GM12878 (cell line): ENCODE results near the gene ADAMTS17. TPM values are rescaled to one million over a fixed set of nuclear protein-coding genes. Genes with fewer than 3 reads are reported as not detected.

ENCODE experiments used
- ATAC-seq: fragments of 200-7000 bp; cut with Tn5 transposase; 3 replicates; pipeline ENCODE4 v1.9.1; 2020; ENCODE audit warnings: mild to moderate bottlenecking, moderate library complexity
- BruUV-seq: library from RNA; stranded (reverse); fragments of 400-500 nt; replicated peaks from 2 replicates; lab custom pipeline; 2021; lab: Mats Ljungman, UMichigan
- CTCF ChIA-PET: fragments of 300-600 bp; sonication (Branson Sonifier 250); formaldehyde crosslinking; extraction: SDS; loops from one replicate; lab custom pipeline; 2021; ENCODE audit warnings: inconsistent platforms; lab: Yijun Ruan, JAX
- POLR2A ChIA-PET: fragments of 350-600 bp; formaldehyde crosslinking; extraction: SDS; loops from one replicate; lab custom pipeline; 2021; ENCODE audit warnings: inconsistent platforms; lab: Charles Lee
- RAD21 ChIA-PET: fragments of 300-600 bp; sonication (Branson Sonifier 250); formaldehyde crosslinking; loops from one replicate; lab custom pipeline; 2023; ENCODE audit warnings: antibody characterized with exemption; ENCODE audit not compliant: unreplicated experiment; lab: Charles Lee
- SMC1A ChIA-PET: fragments of 300-600 bp; sonication (Branson Sonifier 250); formaldehyde crosslinking; loops from one replicate; lab custom pipeline; 2023; ENCODE audit not compliant: unreplicated experiment, uncharacterized antibody; lab: Charles Lee
- DNase-seq: peaks from one replicate; pipeline ENCODE4 v3.0.0-alpha.2; 2011; ENCODE audit warnings: low read depth, low spot score
- FAIRE-seq: peaks from 3 replicates; lab custom pipeline; 2011; peaks lifted over from hg19 to GRCh38; lab: Jason Lieb, UNC
- H2AFZ ChIP-seq: 2 replicates; pipeline ENCODE4 v1.6.0; 2011; ENCODE audit warnings: low read depth, low read length, control low read depth; ENCODE audit not compliant: control insufficient read depth
- H3K27ac ChIP-seq: 2 replicates; pipeline ENCODE4 v1.5.1; 2011; ENCODE audit warnings: control low read depth; ENCODE audit not compliant: control insufficient read depth, insufficient read depth
- H3K27me3 ChIP-seq, 2 experiments: replicated peaks in 1 of 2; 2 replicates each; pipeline versions ENCODE4 v1.6.0 to v1.6.1; 2011; ENCODE audit warnings: low read length in 1 of 2; ENCODE audit not compliant: control insufficient read depth in 2 of 2, insufficient read depth in 2 of 2
- H3K36me3 ChIP-seq, 2 experiments: 2 replicates each; pipeline ENCODE4 v1.5.1; 2011; ENCODE audit warnings: low read length in 1 of 2; ENCODE audit not compliant: control insufficient read depth in 2 of 2, insufficient read depth in 2 of 2
- H3K4me1 ChIP-seq: 2 replicates; pipeline ENCODE4 v1.6.1; 2011; ENCODE audit warnings: mild to moderate bottlenecking, low read length, moderate library complexity, mixed read lengths; ENCODE audit not compliant: control insufficient read depth, insufficient read depth
- H3K4me2 ChIP-seq: 2 replicates; pipeline ENCODE4 v1.6.0; 2011; ENCODE audit warnings: control low read depth; ENCODE audit not compliant: control insufficient read depth, insufficient read depth
- H3K4me3 ChIP-seq: fragments of 200-600 bp; sonication (generic); 2 replicates; pipeline ENCODE4 v1.5.1; 2016
- H3K79me2 ChIP-seq: 2 replicates; pipeline ENCODE4 v1.6.0; 2011; ENCODE audit warnings: low read length; ENCODE audit not compliant: control insufficient read depth, insufficient read depth
- H3K9ac ChIP-seq: 2 replicates; pipeline ENCODE4 v1.8.0; 2011; ENCODE audit warnings: low read length, control low read depth, mixed read lengths; ENCODE audit not compliant: control insufficient read depth, insufficient read depth
- H3K9me3 ChIP-seq: replicated peaks from 3 replicates; pipeline ENCODE4 v1.5.1; 2011; ENCODE audit warnings: mild to moderate bottlenecking, low read length; ENCODE audit not compliant: control insufficient read depth, insufficient read depth
- H4K20me1 ChIP-seq: 2 replicates; pipeline ENCODE4 v1.6.0; 2011; ENCODE audit not compliant: control insufficient read depth, insufficient read depth
- BACH1 ChIP-seq: fragments of 450-650 bp; IDR thresholded peaks from 2 replicates; pipeline ENCODE4 v1.6.1; 2017; ENCODE audit warnings: mild to moderate bottlenecking, borderline replicate concordance
- CHD4 ChIP-seq: fragments of 200-600 bp; sonication (generic); IDR thresholded peaks from 2 replicates; pipeline ENCODE4 v1.6.1; 2016; ENCODE audit warnings: mild to moderate bottlenecking
- CUX1 ChIP-seq: IDR thresholded peaks from 2 replicates; pipeline ENCODE4 v1.6.1; 2012; ENCODE audit warnings: improper control_type of control experiment, low read depth, low read length; ENCODE audit not compliant: insufficient replicate concordance
- DPF2 ChIP-seq: fragments of 450-650 bp; IDR thresholded peaks from 2 replicates; pipeline ENCODE4 v1.6.1; 2017; ENCODE audit warnings: mild to moderate bottlenecking
- EP300 ChIP-seq, 2 experiments: fragments of 150-350 bp in 1 of 2; IDR thresholded peaks; 2 replicates each; pipeline ENCODE4 v1.6.1; 2011 to 2012; ENCODE audit warnings: low read depth in 2 of 2, low read length in 2 of 2, borderline replicate concordance in 1 of 2, improper control_type of control experiment in 1 of 2, inconsistent platforms in 1 of 2; ENCODE audit not compliant: control insufficient read depth in 1 of 2
- ETV6 ChIP-seq, 2 experiments: fragments of 450-650 bp in 1 of 2; IDR thresholded peaks in 1 of 2; conservative IDR thresholded peaks in 1 of 2; 2 replicates each; pipeline ENCODE4 v1.6.1; 2014; ENCODE audit warnings: antibody characterized with exemption in 1 of 2, borderline replicate concordance in 1 of 2, low read depth in 1 of 2, mild to moderate bottlenecking in 1 of 2, moderate library complexity in 1 of 2
- JUNB ChIP-seq: IDR thresholded peaks from 2 replicates; pipeline ENCODE4 v1.6.1; 2016; ENCODE audit warnings: antibody characterized with exemption, mild to moderate bottlenecking
- MEF2B ChIP-seq: fragments of 450-650 bp; IDR thresholded peaks from 2 replicates; pipeline ENCODE4 v1.6.1; 2018; ENCODE audit warnings: mild to moderate bottlenecking, moderate library complexity; ENCODE audit not compliant: partially characterized antibody, poor library complexity, severe bottlenecking
- MXI1 ChIP-seq: fragments of 150-350 bp; IDR thresholded peaks from 2 replicates; pipeline ENCODE4 v1.6.1; 2011; ENCODE audit warnings: low read depth, mild to moderate bottlenecking, inconsistent platforms, low read length, improper control_type of control experiment
- MYC ChIP-seq: IDR thresholded peaks from 2 replicates; pipeline ENCODE4 v1.6.1; 2011; ENCODE audit warnings: mild to moderate bottlenecking, low read length, moderate library complexity, inconsistent platforms; ENCODE audit not compliant: insufficient read depth, insufficient replicate concordance, insufficient read length, severe bottlenecking
- NKRF ChIP-seq: fragments of 450-650 bp; conservative IDR thresholded peaks from 2 replicates; pipeline ENCODE4 v1.6.1; 2017; ENCODE audit warnings: mild to moderate bottlenecking, moderate library complexity
- NR2F1 ChIP-seq: fragments of 450-650 bp; conservative IDR thresholded peaks from 2 replicates; pipeline ENCODE4 v1.6.1; 2017; ENCODE audit warnings: mild to moderate bottlenecking
- POLR2AphosphoS2 ChIP-seq: IDR thresholded peaks from 2 replicates; pipeline ENCODE4 v1.6.1; 2011; ENCODE audit warnings: low read depth, mild to moderate bottlenecking, low read length, improper control_type of control experiment, moderate library complexity
- RCOR1 ChIP-seq: conservative IDR thresholded peaks from 2 replicates; pipeline ENCODE4 v1.6.1; 2012; ENCODE audit warnings: low read depth, low read length, improper control_type of control experiment
- RELA ChIP-seq: fragments of 450-650 bp; IDR thresholded peaks from 2 replicates; pipeline ENCODE4 v1.8.0; 2014; ENCODE audit warnings: borderline replicate concordance; ENCODE audit not compliant: partially characterized antibody
- TARDBP ChIP-seq: IDR thresholded peaks from 2 replicates; pipeline ENCODE4 v1.6.1; 2016; ENCODE audit warnings: borderline replicate concordance
- YY1 ChIP-seq: IDR thresholded peaks from 2 replicates; pipeline ENCODE4 v1.6.1; 2011; ENCODE audit warnings: low read depth, mild to moderate bottlenecking, low read length
- WGBS: methylation state at CpG from one replicate; pipeline ENCODE4 v1.1.6; 2016; ENCODE audit warnings: low lambda C conversion rate; ENCODE audit not compliant: insufficient replicate concordance, insufficient coverage; ENCODE audit errors: missing lambda C conversion rate; 5-methylcytosine and 5-hydroxymethylcytosine counted together
- in situ Hi-C: fragments of 300-500 bp; cut with MboI; formaldehyde crosslinking; loops from 9 replicates; pipeline ENCODE4 v1.14.3; 2018; ENCODE audit warnings: mixed read lengths
- intact Hi-C: fragments of 100-400 bp; cut with micrococcal nuclease; formaldehyde crosslinking; loops from one replicate; pipeline ENCODE4 v1.14.2; 2022; ENCODE audit not compliant: unreplicated experiment
- polyA plus RNA-seq, 11 experiments: library from polyadenylated mRNA; depleted of rRNA in 4 of 11; unstranded in 6 of 11; stranded (reverse) in 5 of 11; fragments of >200 nt; fragmentation: Nextera tagmentation in 4 of 11; fragmentation: Illumina TruSeq in 1 of 11; extraction: Ambion mirVana in 4 of 11; extraction: Trizol in 1 of 11; gene quantifications; 1 replicate in 1 of 11; 2 replicates in 10 of 11; pipeline versions ENCODE4 v1.2.1 to v1.2.3, GENCODE V29; 2011 to 2016; ENCODE audit warnings: inconsistent platforms in 2 of 11, missing spikeins in 2 of 11, low read depth in 1 of 11
- total RNA-seq, 4 experiments: library from RNA; depleted of rRNA in 3 of 4; stranded (reverse); fragments of >200 nt in 3 of 4; fragmentation: Illumina TruSeq in 1 of 4; extraction: Trizol in 1 of 4; gene quantifications; 2 replicates each; pipeline versions ENCODE4 v1.2.1 to v1.2.3, GENCODE V29; 2013 to 2021

Gene ADAMTS17
- total and polyA plus RNA-seq, 10 of the 15 experiments (the other 5 are each of a cell fraction or from before 2014, with no cell fraction given), result 0.04 to 0.50 (median 0.10) TPM; not detected in 4

- no peaks in the 10 kb centered on the region for H3K36me3 ChIP-seq
- no peak overlapping the region for H3K4me3 ChIP-seq
- BruUV-seq, result no TSS peak
- CTCF ChIA-PET, result no interaction called here
- 9% methylated on average over 4 of the region's 4 CpGs for WGBS
- no peaks in the 10 kb centered on the region for H3K79me2 ChIP-seq
- FAIRE-seq, result no peak
- no peaks in the 10 kb centered on the region for H3K27me3 ChIP-seq
- RAD21 ChIA-PET, result no interaction called here
- H2AFZ ChIP-seq, result no peak overlapping the region
- intact Hi-C loops, result no loop called here
- no peak overlapping the region for H3K9ac ChIP-seq
- H4K20me1 ChIP-seq, result no peaks in the 10 kb centered on the region
- no peak for ATAC-seq
- DNase-seq, result no peak
- SMC1A ChIA-PET, result no interaction called here
- POLR2A ChIA-PET, result no interaction called here
- 0 out of 2 replicates have a peak, but pooled peaks cover 5% of the 10 kb centered on the region for H3K4me1 ChIP-seq
- H3K27ac ChIP-seq, result no peak overlapping the region
- in situ Hi-C loops, result no loop called here
- H3K9me3 ChIP-seq, result no peaks in the 10 kb centered on the region; the same call in 2 of the 3 replicates
- H3K4me2 ChIP-seq, result no peak overlapping the region
- TF ChIP-seq ETV6 (conservative IDR thresholded peaks at IDR 0.05 in 1 of 2, IDR thresholded peaks at IDR 0.05 in 1 of 2; ENCODE audit: borderline replicate concordance in 1 of 2, low read depth in 1 of 2) (no peak), RELA (no peak), BACH1 (no peak), DPF2 (no peak), MYC (no peak), NR2F1 (no peak), MXI1 (no peak), NKRF (no peak), EP300 (IDR thresholded peaks at IDR 0.05; ENCODE audit: borderline replicate concordance in 1 of 2, control insufficient read depth in 1 of 2, low read depth in 2 of 2, low read length in 2 of 2) (no peak), TARDBP (no peak), YY1 (no peak), MEF2B (no peak), JUNB (no peak), CUX1 (no peak), RCOR1 (no peak), CHD4 (no peak), POLR2AphosphoS2 (no peak)
These were observed 137.0 kb downstream of the ADAMTS17 start for GRCh38 chr15:100204771-100205170.
